A172 (cell line): ENCODE results near the gene NKX2-3. TPM values are rescaled to one million over a fixed set of nuclear protein-coding genes. Genes with fewer than 3 reads are reported as not detected.
A peak's percentile ranks its signal among the peaks of the same experiment; 100 is the strongest.

Experiments used
- DNase-seq: peaks from one replicate; pipeline ENCODE4 v3.0.0-alpha.2; 2015; ENCODE audit warnings: low spot score
- total RNA-seq: library from RNA; depleted of rRNA; stranded (reverse); fragments of >200 nt; shearing (Covaris generic); gene quantifications from 2 replicates; pipeline ENCODE4 v1.2.3, GENCODE V29; 2014; rRNA removed

NKX2-3 gene
- 0.19 and 1.2 TPM in 2 replicates for total RNA-seq

GRCh38 chr10:99532687-99533495, at the start of gene NKX2-3:
Gene NKX2-3 (plus strand): TSS chr10:99532942. CDS start chr10:99533132, 190 bp downstream.
- DNase-seq: peak; percentile 80

GRCh38 chr10:99484626-99485581, 47.8 kb upstream of the NKX2-3 start:
- DNase-seq: no peak

GRCh38 chr10:99487125-99487807, 45.5 kb upstream of the NKX2-3 start:
- no peak for DNase-seq

GRCh38 chr10:99489271-99489670, 43.5 kb upstream of the NKX2-3 start:
- no peak for DNase-seq

- DNase-seq: no peak
Observed at GRCh38 chr10:99497343-99498025, 35.3 kb upstream of the NKX2-3 start.

GRCh38 chr10:99506416-99506815, 26.3 kb upstream of the NKX2-3 start:
- no peak for DNase-seq

- DNase-seq: no peak
Observed at GRCh38 chr10:99507265-99507664, 25.5 kb upstream of the NKX2-3 start.

- DNase-seq: no peak
Observed at GRCh38 chr10:99513061-99513460, 19.7 kb upstream of the NKX2-3 start.

GRCh38 chr10:99519690-99520039, 13.1 kb upstream of the NKX2-3 start:
- DNase-seq: no peak

- DNase-seq: peak; percentile 13
Observed at GRCh38 chr10:99520040-99520846, 12.5 kb upstream of the NKX2-3 start.

- DNase-seq: no peak
Observed at GRCh38 chr10:99520847-99521764, 11.6 kb upstream of the NKX2-3 start.

GRCh38 chr10:99521765-99522469, 10.8 kb upstream of the NKX2-3 start:
- no peak for DNase-seq

- no peak for DNase-seq
Observed at GRCh38 chr10:99522470-99523250, 10.1 kb upstream of the NKX2-3 start.

- DNase-seq: no peak
Observed at GRCh38 chr10:99523251-99523773, 9.4 kb upstream of the NKX2-3 start.

GRCh38 chr10:99524050-99524666, 8.6 kb upstream of the NKX2-3 start:
- DNase-seq: no peak

GRCh38 chr10:99524736-99525380, 7.9 kb upstream of the NKX2-3 start:
- no peak for DNase-seq

- no peak for DNase-seq
Observed at GRCh38 chr10:99525897-99526296, 6.8 kb upstream of the NKX2-3 start.
